Measurements from ENCODE around the gene PMEPA1.

Gene PMEPA1

DNA sequence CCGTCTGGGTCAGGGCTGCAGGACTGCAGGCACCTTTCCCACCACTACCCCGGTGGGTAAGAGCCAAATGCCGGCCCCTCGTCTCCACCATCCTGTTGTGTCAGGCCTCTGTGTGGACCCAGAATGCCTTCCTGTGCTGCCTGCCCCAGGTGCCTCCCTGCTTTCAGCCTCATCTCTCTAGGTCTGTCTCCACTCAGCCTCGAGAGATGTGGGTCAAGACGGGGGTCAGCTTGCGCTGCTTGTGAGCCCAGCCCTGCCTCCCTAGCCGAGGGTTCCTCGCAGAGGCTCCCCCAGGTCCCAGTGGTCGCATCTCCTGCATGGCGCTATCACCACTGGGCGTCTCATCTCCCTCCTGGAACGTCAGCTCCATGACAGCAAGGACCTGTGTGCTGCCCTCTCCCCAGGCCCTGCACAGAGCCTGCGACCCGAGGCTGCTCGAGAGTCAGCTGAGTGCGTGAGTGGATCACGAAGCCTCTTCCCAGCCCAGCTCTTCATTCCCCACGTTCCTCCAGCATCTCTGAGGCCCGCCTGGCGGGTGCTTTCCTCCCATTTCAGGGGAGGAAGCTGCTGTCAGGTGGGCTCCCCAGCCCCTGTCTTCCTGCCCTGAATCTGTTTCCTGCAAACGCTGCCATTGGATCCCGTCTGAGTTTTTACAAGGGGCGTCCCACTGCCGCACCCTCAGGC, 50.8 kb downstream of the PMEPA1 start:
- Histone ChIP-seq H3K36me3 (ENCODE audit: insufficient read depth, low read length) (no peaks in the 10 kb centered on the region), H3K9me3 (ENCODE audit: low read depth, low read length) (no peaks in the 10 kb centered on the region), H3K4me3 (no peak overlapping the region), H3K9ac (ENCODE audit: insufficient read length) (no peak overlapping the region), H3K27ac (no peak overlapping the region)
- DNase-seq (ENCODE audit: low read depth, low spot score): no peak
- TF ChIP-seq EZH2 (IDR thresholded peaks at IDR 0.05): no peak
- TF ChIP-seq POLR2AphosphoS5 (IDR thresholded peaks at IDR 0.05; ENCODE audit: borderline replicate concordance, low read depth, low read length): no peak
- no peak for TF ChIP-seq FOXP2 (optimal IDR thresholded peaks at IDR 0.05; ENCODE audit: control extremely low read depth, extremely low read length, insufficient read depth)

DNA sequence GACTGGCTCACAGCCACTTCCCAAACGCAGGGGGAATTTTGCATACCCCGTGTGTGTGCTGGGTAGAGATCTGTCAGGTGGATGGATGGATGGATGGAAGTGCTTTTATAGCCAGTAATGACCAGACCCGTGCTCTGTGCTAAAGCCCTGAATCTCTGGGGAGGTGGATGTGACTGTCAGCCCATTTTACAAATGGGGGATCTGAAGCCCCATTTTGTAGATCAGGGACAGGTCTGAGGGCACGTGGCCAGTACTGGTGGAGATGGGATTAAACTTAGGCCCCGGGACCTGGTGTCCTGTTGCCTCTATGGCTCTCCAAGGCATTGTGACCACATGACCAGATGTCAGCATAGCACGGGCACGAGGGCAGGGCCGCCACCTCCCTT, 51.4 kb downstream of the PMEPA1 start:
- TF ChIP-seq EZH2 (IDR thresholded peaks at IDR 0.05) (no peak), FOXP2 (optimal IDR thresholded peaks at IDR 0.05; ENCODE audit: control extremely low read depth, extremely low read length, insufficient read depth) (no peak), POLR2AphosphoS5 (IDR thresholded peaks at IDR 0.05; ENCODE audit: borderline replicate concordance, low read depth, low read length) (no peak)
- Histone ChIP-seq H3K27ac (no peak overlapping the region), H3K9ac (ENCODE audit: insufficient read length) (no peak overlapping the region), H3K36me3 (ENCODE audit: insufficient read depth, low read length) (no peaks in the 10 kb centered on the region), H3K4me3 (no peak overlapping the region), H3K9me3 (ENCODE audit: low read depth, low read length) (no peaks in the 10 kb centered on the region)
- DNase-seq (ENCODE audit: low read depth, low spot score): no peak

DNA sequence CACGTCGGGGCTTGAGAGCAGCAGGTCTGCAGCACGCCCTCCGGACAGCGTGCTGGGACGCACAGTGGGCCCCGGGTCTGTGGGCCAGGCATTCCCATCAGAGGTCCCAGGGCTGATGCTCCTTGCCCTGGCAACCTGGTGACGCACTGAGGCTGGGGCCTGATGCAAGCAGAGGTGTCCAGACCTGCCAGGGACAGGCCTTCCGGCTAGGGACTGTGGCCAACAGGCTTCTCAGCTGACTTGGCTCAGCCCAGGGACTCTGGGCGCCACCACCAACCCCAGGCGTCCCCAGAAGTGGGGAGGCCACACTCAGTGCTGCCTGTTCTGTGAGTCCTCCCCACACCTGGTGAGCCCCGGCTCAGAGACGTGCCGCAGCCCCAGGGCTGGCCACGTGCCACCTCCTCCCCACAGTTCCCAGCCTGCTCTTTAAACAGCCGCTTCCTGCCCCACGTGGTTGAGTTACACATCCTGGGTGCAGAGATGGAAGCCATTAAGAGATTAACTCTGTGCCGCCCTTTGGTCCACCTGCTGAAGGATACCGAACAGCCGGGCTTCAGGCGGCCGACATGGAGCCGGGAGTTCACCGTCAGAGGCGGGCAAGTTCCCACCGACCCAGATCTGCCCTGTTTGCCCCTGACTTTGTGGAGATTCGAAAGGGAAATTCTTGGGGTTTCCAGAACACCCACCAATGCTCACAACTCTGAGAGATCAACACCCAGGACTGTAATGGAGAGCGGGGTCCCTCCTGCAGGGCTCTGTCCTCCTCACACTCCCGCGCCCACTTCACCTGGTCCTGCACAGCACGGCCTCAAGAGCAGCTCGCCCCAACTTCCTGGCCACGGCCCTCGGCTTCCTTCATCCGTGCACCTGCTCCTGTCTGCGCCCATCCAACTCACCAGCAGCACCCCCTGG, 52.0 kb downstream of the PMEPA1 start:
- no peak overlapping the region for H3K4me3 ChIP-seq
- no peaks in the 10 kb centered on the region for H3K36me3 ChIP-seq (ENCODE audit: insufficient read depth, low read length)
- no peaks in the 10 kb centered on the region for H3K9me3 ChIP-seq (ENCODE audit: low read depth, low read length)
- H3K9ac ChIP-seq (ENCODE audit: insufficient read length): no peak overlapping the region
- H3K27ac ChIP-seq: no peak overlapping the region
- no peak for TF ChIP-seq FOXP2 (optimal IDR thresholded peaks at IDR 0.05; ENCODE audit: control extremely low read depth, extremely low read length, insufficient read depth)
- no peak for TF ChIP-seq EZH2 (IDR thresholded peaks at IDR 0.05)
- no peak for TF ChIP-seq POLR2AphosphoS5 (IDR thresholded peaks at IDR 0.05; ENCODE audit: borderline replicate concordance, low read depth, low read length)
- DNase-seq (ENCODE audit: low read depth, low spot score): no peak

DNA sequence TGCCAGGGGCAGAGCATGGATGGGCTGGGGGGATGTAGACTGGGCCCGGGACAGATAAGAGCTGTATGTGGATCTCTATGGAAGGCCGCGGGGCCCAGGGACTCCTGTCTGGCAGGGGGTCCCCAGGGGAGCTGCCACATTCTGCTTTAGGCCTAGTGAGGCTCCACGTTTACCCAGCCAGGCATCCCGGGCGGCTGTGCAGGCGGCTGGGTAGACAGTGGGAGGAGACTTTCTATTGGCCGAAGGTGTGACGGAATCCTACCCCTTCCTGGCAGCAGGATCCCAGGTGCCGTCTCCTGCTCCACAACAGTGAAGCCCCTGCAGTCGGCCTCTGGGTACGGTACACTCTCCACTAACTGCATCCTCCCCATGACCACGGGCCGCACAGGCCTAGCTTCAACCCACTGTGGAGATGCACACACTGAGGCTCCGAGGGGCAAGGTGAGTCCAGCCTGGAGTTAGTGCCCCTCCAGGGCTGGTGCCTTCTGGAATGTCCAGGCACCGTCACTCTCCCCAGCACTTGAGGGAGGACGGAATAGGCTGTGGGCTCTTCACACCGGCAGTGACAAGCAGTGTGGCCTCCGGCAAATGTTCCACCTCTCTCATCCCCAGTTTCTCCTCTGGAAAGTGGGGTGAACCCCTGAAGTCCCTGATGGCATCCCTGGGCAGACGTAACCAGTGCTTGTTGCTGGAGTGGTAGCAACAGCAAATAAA, 52.8 kb downstream of the PMEPA1 start:
- Histone ChIP-seq H3K9me3 (ENCODE audit: low read depth, low read length) (no peaks in the 10 kb centered on the region), H3K27ac (no peak overlapping the region), H3K36me3 (ENCODE audit: insufficient read depth, low read length) (no peaks in the 10 kb centered on the region), H3K4me3 (no peak overlapping the region), H3K9ac (ENCODE audit: insufficient read length) (no peak overlapping the region)
- TF ChIP-seq POLR2AphosphoS5 (IDR thresholded peaks at IDR 0.05; ENCODE audit: borderline replicate concordance, low read depth, low read length) (no peak), EZH2 (IDR thresholded peaks at IDR 0.05) (no peak), FOXP2 (optimal IDR thresholded peaks at IDR 0.05; ENCODE audit: control extremely low read depth, extremely low read length, insufficient read depth) (no peak)
- DNase-seq (ENCODE audit: low read depth, low spot score): no peak

DNA sequence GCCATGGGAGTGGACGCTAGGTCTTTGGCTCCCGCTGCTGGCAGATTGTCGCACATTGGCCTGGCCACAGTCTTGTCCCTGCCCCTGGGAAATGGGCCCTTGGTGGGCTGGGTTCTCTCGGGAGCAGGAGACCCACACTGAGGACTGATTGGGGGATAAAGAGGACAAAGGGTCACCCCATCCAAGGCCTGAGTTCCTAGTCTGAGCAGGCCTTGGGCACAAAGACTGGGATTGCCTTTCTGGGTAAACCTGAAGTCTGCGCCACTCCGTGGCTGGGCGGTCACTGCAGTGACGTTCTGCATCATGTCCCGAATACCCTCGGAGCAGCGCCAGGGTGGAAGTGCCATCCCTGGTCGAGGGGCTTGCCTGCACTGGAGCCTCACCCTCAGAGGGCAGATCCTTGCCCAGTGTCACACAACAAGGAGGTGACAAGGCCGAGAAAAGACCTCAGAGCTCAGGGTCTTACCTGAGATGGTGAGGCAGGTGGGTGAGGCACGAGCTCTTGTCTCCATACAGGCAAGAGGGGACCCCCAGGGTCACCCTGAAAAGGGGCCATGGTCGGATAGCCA, 53.5 kb downstream of the PMEPA1 start:
- Histone ChIP-seq H3K9me3 (ENCODE audit: low read depth, low read length) (no peaks in the 10 kb centered on the region), H3K27ac (no peak overlapping the region), H3K36me3 (ENCODE audit: insufficient read depth, low read length) (no peaks in the 10 kb centered on the region), H3K4me3 (no peak overlapping the region), H3K9ac (ENCODE audit: insufficient read length) (no peak overlapping the region)
- no peak for DNase-seq (ENCODE audit: low read depth, low spot score)
- no peak for TF ChIP-seq EZH2 (IDR thresholded peaks at IDR 0.05)
- no peak for TF ChIP-seq FOXP2 (optimal IDR thresholded peaks at IDR 0.05; ENCODE audit: control extremely low read depth, extremely low read length, insufficient read depth)
- no peak for TF ChIP-seq POLR2AphosphoS5 (IDR thresholded peaks at IDR 0.05; ENCODE audit: borderline replicate concordance, low read depth, low read length)

DNA sequence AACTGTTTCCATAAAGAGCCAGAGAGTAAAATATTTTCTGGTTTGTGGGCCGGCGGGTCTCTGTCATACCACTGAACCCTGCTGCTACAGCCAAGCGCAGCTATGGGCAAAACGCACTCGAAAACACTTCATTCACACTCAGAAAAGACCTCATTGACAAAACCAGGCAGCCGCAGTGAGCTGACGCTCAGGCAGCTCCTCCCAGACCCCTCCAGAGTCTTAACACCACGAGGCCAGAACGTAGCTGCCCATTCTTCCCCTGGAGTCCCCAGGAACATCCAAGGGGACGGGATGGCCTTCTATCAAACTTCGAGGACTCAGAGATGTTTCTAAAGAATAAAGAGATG, 54.0 kb downstream of the PMEPA1 start:
- Histone ChIP-seq H3K36me3 (ENCODE audit: insufficient read depth, low read length) (no peaks in the 10 kb centered on the region), H3K9me3 (ENCODE audit: low read depth, low read length) (no peaks in the 10 kb centered on the region), H3K4me3 (no peak overlapping the region), H3K27ac (no peak overlapping the region), H3K9ac (ENCODE audit: insufficient read length) (no peak overlapping the region)
- no peak for DNase-seq (ENCODE audit: low read depth, low spot score)
- no peak for TF ChIP-seq EZH2 (IDR thresholded peaks at IDR 0.05)
- TF ChIP-seq POLR2AphosphoS5 (IDR thresholded peaks at IDR 0.05; ENCODE audit: borderline replicate concordance, low read depth, low read length): no peak
- TF ChIP-seq FOXP2 (optimal IDR thresholded peaks at IDR 0.05; ENCODE audit: control extremely low read depth, extremely low read length, insufficient read depth): no peak

DNA sequence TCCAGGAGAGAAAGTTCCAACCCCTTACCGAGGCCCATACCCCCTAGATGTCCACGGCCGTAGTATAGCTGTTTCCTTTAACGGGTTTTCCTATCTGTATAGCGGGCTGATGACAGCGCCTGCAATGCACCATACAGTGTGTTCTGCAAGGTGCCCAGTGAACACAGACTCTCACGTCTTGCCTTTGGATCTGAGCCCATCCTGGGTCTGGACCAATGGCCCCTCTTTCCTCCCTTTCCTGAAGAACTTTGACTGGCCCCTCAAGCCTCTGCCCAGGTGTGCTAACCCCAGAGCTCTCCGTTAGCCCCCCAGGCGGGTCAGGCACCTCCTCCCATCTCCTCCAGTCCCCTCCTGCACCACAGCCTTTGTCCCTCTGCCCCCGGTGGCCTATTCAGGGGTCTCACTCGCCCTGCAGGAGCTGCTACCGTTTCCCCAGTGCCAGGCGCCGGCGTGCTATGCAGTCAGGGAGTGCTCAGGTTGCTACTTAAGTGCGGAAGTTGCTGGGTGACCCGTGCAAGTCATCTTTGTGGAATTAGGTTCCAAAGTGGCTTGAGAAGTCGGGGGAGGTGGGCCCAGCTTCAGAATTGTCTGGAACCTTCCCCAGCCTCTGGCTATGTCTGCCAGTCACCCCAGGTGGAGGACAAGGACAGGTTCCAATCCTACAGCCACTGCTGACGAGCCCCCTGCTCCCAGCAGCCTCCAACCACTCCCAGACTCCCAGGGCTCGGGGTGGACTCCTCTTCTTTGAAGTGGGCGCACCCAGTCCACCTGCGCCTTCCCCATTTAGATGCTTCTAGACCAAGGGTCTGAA, 54.6 kb downstream of the PMEPA1 start:
- Histone ChIP-seq H3K9me3 (ENCODE audit: low read depth, low read length) (no peaks in the 10 kb centered on the region), H3K9ac (ENCODE audit: insufficient read length) (no peak overlapping the region), H3K27ac (no peak overlapping the region), H3K4me3 (no peak overlapping the region), H3K36me3 (ENCODE audit: insufficient read depth, low read length) (no peaks in the 10 kb centered on the region)
- TF ChIP-seq EZH2 (IDR thresholded peaks at IDR 0.05): no peak
- no peak for DNase-seq (ENCODE audit: low read depth, low spot score)
